Measurements from ENCODE around the gene SLC17A2.

DNA sequence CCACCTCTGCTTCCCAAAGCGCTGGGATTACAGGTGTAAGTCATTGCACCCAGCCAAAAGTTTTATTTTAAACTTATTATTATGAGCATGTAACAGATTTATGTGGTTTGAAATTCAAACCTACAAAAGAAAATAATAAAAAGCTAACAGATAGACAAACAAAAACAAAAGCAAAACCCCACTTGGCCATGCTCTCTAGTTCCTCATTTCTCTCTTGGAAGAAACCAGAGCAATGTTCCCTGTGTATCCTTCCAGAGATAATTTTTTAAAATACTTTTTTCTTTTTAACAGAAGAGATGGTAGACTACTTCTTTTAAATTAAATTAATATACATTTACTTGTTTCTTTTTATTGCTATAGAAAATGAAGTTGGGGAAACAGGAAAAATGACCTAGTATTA, 28.4 kb downstream of the SLC17A2 start:
- no peak for TF ChIP-seq POLR2A (IDR thresholded peaks at IDR 0.05; ENCODE audit: low read depth, low read length)
- TF ChIP-seq, protein P1, sequence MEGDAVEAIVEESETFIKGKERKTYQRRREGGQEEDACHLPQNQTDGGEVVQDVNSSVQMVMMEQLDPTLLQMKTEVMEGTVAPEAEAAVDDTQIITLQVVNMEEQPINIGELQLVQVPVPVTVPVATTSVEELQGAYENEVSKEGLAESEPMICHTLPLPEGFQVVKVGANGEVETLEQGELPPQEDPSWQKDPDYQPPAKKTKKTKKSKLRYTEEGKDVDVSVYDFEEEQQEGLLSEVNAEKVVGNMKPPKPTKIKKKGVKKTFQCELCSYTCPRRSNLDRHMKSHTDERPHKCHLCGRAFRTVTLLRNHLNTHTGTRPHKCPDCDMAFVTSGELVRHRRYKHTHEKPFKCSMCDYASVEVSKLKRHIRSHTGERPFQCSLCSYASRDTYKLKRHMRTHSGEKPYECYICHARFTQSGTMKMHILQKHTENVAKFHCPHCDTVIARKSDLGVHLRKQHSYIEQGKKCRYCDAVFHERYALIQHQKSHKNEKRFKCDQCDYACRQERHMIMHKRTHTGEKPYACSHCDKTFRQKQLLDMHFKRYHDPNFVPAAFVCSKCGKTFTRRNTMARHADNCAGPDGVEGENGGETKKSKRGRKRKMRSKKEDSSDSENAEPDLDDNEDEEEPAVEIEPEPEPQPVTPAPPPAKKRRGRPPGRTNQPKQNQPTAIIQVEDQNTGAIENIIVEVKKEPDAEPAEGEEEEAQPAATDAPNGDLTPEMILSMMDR (conservative IDR thresholded peaks at IDR 0.05; ENCODE audit: low read depth, low read length) = no peak
- no peak for TF ChIP-seq RAD21 (IDR thresholded peaks at IDR 0.05; ENCODE audit: low read length)
- TF ChIP-seq, protein P2, sequence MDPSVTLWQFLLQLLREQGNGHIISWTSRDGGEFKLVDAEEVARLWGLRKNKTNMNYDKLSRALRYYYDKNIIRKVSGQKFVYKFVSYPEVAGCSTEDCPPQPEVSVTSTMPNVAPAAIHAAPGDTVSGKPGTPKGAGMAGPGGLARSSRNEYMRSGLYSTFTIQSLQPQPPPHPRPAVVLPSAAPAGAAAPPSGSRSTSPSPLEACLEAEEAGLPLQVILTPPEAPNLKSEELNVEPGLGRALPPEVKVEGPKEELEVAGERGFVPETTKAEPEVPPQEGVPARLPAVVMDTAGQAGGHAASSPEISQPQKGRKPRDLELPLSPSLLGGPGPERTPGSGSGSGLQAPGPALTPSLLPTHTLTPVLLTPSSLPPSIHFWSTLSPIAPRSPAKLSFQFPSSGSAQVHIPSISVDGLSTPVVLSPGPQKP (IDR thresholded peaks at IDR 0.05; ENCODE audit: borderline replicate concordance, low read depth, low read length) = no peak
- TF ChIP-seq MAZ (IDR thresholded peaks at IDR 0.05; ENCODE audit: borderline replicate concordance, low read depth, low read length) = no peak
- no peak for TF ChIP-seq NFE2L2 (IDR thresholded peaks at IDR 0.05; ENCODE audit: low read depth, low read length)
- no peak for TF ChIP-seq BHLHE40 (IDR thresholded peaks at IDR 0.05; ENCODE audit: low read depth, low read length)
- TF ChIP-seq RFX5 (IDR thresholded peaks at IDR 0.05; ENCODE audit: low read depth, low read length) = no peak
- TF ChIP-seq CEBPB (IDR thresholded peaks at IDR 0.05; ENCODE audit: low read depth, low read length) = no peak

Measured in IMR-90 (cell line).